ENCODE measurements around the gene PRG2.
"Not testable (repeated sequence)": the region's sequence is repeated elsewhere in the genome, so short reads cannot be mapped to it uniquely, and the experiment has no call there.

Gene PRG2

DNA sequence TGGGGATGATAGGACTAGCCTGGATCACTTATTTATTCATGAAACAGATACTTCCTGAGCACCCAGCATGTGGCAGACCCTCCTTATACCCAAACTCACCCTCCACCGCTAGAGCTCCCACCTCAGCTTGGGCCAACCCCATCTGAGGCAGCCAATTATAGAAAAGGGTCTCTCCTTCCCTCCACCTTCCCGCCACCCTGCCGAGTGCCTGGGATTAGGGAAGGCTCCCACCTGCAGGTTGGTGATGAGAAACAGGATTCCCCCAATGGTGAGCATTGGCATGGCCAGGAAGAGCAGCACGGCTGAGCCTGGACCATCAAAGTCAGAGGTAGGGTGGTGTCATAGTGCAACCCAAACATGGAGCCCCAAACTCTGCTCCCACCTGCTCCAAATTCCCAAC lies 30.6 kb upstream of the PRG2 start:
- DNase-seq (ENCODE audit: low spot score) (no peak), FAIRE-seq (no peak)

GRCh38 chr11:57419146-57419545 lies 28.7 kb upstream of the PRG2 start:
- FAIRE-seq, result no peak
- DNase-seq (ENCODE audit: low spot score), result no peak

GRCh38 chr11:57418131-57418530 lies 27.7 kb upstream of the PRG2 start:
- no peak for DNase-seq (ENCODE audit: low spot score)
- FAIRE-seq, result no peak

DNA sequence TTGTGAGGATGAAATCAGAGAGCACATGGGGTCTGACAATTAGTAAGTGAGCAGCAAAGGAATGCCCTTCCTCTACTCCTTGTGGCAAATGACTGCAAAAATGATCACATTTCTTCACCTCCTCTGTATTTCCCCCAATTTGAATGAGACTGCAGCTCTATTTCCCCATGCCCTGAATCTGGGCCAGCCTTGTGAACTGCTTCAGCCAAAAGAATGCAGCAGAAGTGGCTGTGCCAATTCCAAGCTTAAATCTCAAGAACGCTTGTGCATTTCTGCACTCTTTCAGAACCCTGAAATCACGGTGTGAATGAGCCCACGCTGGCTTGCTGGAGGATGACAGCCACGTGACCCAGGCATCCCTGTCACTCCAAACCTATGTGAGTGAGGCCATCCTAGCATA lies 26.6 kb upstream of the PRG2 start:
- DNase-seq (ENCODE audit: low spot score) (no peak), FAIRE-seq (no peak)

DNA sequence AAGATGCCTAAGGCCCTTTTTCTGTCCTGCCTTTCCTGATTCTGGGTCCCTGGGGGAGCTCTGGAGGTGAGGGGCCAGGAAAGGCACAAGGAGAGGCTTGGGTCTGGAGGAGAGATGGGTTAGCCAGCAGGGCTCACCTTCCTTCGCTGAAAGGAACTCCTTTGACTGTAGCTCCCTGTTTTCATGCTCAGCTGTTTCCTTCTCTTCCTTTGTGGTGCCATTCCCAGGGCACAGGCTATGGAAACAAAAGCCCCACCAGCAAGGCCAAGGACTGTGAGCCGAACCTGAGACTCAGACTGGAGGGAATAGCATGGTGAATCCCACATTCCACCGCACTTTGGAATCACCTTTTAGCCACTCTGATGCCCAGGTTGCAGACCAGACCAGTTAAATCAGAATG lies 26.0 kb upstream of the PRG2 start:
- DNase-seq (ENCODE audit: low spot score) (no peak), FAIRE-seq (no peak)

DNA sequence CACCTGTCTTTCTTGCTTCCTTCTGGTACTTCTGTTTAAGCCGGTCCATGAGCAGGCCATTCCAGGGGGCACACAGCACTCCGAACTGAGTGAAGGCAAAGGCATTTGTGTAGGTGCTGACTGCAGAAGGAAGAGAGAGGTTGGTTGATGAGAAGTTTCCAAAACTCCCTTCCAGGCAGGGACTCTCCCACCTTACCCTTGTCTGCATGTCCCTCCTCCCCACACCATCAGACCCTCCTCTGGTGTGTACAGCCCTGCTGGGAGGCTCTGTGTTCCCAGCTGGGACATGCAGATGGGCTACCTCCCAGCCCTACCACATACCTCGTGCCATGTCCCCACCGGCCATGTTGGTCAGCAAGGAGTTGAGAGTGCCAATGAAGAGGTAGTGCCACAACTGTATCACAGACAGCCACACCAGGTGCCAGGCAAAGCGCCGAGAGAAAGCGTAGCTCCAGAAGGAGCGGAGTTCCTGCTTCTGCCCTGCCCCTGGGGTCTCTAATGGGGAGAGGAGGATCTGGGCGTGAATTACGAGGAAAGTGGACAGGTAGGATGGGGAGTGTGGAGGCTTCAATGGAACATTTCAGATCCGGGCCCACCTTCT lies 24.3 kb upstream of the PRG2 start:
- FAIRE-seq (no peak), DNase-seq (ENCODE audit: low spot score) (no peak)

- DNase-seq (ENCODE audit: low spot score) (peak; percentile 13), FAIRE-seq (no peak)
Measured at GRCh38 chr11:57413681-57414080, 23.2 kb upstream of the PRG2 start.

GRCh38 chr11:57410287-57410686 lies 19.8 kb upstream of the PRG2 start:
- peak; percentile 52 for DNase-seq (ENCODE audit: low spot score)
- FAIRE-seq, result no peak

DNA sequence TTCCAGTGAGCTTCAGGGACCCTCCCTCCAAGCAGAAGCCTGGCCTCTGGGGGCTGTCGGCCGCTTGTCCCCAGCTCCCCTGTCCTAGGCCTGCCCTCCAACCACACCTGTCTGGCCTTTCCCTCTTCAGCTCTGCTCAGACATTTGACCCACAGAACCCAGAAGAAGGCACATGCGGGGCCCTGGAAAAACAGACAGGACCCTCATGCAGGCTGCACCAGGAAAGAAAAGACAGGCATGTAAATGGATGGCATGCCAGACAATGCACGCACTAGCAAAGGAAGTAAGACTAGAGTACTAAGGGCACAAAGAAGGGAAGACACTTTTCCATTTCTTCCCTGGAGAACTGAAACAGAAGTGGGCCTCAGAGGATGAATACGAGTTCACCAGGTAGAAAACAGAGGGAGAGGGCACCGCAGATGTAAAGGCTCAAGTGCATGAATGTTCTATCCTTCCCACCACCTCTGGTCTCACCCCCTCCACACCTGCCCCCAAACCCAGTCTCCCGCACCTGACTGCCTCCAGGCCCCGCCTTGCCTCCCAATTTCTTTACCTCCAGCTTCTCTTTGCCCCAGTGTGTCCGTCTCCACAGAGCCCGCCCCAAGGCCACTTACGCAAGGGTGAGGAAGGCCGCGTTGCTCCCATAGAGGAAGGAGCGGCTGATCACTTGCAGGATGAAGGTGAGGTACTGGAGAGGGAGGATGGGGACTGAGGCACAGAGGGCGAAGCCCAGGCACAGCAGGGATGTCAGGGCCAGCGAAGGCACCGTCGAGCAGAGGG lies 19.1 kb upstream of the PRG2 start:
- DNase-seq (ENCODE audit: low spot score) (no peak), FAIRE-seq (no peak)

GRCh38 chr11:57408771-57409170 lies 18.3 kb upstream of the PRG2 start:
- no peak for FAIRE-seq
- no peak for DNase-seq (ENCODE audit: low spot score)

DNA sequence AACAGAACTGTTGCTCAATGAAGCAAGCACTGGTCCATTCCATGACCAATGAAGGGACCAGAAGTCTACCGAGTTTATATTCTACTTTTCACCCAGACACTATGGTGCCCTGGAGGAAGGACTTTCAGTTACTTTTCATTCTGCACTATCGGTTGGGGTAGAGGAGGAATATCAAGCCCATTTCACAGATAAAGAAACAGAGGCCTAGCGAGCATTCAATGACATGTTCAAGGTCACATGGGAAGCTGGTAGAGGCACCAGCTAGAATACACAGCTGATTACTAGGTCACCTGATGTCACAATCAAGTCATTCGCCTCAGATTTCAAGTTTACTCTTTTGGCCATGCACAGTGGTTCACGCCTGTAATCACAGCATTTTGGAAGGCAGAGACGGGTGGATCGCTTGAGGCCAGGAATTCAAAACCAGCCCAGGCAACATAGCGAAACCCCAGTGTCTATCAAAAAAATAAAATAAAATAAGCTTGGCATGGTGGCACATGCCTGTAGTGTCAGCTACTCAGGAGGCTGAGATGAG lies 17.6 kb upstream of the PRG2 start:
- FAIRE-seq, result no peak
- no peak for DNase-seq (ENCODE audit: low spot score)

DNA sequence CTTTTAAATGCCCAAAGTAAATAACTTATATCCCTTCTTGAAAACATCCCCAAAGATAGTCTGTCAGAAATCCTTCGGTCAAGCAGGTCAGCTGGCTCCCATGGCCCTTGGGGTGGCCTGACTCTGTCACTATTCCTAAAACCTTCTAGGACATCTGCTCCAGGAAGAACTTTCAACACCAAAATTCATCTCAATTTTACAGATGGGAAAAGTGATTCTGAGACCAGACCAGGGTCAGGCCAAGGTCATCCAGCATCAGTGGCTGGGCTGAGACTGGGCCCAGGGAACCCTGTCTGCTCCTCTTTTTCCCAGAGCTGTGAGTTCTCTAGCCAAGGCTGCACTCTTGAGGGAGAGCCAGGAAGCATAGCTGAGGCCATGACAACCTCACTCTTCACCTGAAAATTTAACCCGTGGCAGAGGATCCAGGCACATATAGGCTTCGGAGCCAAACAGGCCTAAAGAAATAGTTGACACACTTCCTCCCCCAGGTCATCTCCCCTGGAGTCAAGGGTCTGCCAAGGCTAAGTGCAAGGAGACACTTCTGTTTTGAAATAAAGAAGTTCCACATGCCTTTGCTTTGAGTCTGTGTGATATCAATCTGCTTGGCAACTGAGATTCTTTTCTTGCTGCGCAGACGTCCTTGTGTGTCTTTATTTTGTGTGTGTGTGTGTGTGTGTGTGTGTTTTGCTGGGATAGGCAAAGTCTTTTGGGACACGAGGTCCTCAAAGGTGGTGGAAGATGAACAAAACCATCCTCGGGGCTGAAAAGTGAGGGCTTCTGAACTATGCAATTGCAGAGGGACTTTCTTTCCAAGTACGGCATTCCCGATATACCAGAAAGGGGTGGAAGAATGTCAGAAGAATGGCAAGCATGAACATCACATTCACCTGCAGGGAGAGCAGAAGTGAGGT lies 16.8 kb upstream of the PRG2 start:
- DNase-seq (ENCODE audit: low spot score), result no peak
- FAIRE-seq, result no peak

DNA sequence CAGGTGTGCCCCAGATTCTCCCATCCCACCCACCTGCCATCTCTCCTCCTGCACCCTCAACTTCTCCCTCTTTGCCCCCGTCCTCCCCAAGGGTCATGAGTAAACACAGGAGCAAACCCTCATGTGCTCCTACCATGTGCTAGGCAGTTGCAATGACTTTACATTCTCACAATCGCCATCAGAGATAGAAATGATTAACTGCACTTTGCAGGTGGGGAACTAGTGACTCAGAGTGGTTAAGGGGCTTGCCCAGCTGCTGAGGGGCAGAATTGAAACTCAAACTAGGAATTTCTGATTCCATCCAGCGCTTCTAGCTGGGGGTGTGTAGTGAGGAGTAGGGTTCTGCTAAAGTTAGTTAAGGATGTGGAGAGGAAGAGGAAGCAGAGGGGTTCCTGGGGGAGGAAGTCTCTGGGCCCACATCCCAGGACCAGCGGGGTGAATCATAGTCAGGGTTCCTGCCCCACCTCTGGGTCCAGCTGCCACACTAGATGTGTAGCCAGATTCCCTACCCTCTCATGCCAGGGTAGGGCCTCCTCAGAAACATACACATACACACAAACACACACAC lies 16.0 kb upstream of the PRG2 start:
- FAIRE-seq, result peak; percentile 83
- DNase-seq (ENCODE audit: low spot score), result peak; percentile 76

- DNase-seq (ENCODE audit: low spot score) (no peak), FAIRE-seq (no peak)
Measured at GRCh38 chr11:57405271-57405860, 14.9 kb upstream of the PRG2 start.

DNA sequence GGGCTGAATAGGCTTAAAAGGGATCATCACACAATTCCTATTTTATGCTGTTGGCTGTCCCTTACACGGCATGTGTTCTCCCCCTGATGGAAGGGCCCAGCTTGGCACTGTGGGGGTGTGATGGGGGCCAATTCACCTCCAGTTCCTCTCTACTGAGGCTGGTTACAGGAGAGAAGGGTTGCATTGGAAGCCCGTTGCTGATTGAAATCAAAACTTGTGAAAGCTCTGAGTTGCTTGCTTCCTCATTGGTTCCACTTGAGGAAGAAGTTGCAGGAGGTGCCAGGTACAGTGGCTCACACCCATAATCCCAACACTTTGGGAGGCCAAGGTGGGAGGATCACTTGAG lies 13.3 kb upstream of the PRG2 start:
- FAIRE-seq, result no peak
- DNase-seq (ENCODE audit: low spot score), result no peak

- DNase-seq (ENCODE audit: low spot score); FAIRE-seq: not testable (repeated sequence)
Measured at GRCh38 chr11:57403003-57403801, 12.8 kb upstream of the PRG2 start.

DNA sequence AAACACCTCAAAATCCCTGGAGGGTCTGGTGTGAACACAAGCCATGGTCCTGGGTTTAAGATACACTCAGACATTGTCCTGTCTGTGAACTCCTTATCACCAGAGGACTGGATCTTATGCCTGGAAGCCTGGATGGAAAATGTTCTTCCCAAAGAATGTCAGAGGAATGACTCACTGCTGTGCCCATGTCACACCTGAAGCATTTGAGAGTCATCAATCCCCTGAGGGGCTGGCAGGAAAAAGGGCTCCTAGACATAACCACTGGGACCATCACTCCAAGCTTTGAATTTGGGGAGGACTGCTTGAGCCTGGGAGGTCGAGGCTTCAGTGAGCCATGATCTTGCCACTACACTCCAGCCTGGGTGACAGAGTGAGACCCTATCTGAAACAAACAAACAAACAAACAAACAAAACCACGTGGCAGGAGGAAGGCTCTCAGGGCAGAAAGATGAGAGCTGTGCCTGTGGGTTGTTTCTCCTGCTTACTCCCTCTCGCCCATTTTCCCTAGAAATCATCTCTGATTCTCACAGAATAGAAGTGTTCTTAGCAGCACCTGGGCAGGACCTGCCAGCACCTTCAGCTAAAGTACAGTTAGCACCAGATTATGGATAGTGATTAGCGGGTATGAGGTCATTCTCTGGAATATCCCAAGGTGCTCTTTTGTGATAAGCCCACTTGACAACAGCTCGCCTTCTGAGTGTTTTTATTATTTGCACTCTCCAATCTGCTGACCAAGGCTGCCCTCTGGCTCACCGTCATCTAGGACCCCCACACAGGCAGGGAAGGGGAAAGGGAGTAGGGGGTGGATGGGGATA lies 11.9 kb upstream of the PRG2 start:
- FAIRE-seq (no peak), DNase-seq (ENCODE audit: low spot score) (peak; percentile 38)

GRCh38 chr11:57399972-57400578 lies 9.6 kb upstream of the PRG2 start:
- no peak for FAIRE-seq
- no peak for DNase-seq (ENCODE audit: low spot score)

DNA sequence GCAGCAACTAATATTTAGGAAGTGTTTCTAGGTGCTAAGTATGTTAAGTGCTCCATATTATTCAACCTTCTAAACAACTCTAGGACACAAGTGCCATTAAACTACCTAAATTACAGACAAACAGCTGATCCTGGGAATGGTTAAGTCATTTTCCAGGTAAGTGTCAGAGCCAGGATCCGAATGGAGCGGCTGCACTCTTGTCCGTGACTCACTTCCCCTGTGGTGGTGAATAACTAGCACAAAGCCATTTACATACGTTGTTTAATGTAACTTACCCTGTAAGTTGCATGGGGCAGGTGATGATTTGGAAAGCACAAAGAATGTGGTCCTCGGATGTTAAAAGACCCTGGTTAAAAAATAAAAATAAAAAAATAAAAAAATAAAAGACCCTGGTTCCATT lies 8.8 kb upstream of the PRG2 start:
- no peak for DNase-seq (ENCODE audit: low spot score)
- FAIRE-seq, result no peak

All from RCC 7860 (cell line).